ENCODE measurements around the gene ADH1A.
"Not testable (repeated sequence)": the region's sequence is repeated elsewhere in the genome, so short reads cannot be mapped to it uniquely, and the experiment has no call there.

The ADH1A gene

DNA sequence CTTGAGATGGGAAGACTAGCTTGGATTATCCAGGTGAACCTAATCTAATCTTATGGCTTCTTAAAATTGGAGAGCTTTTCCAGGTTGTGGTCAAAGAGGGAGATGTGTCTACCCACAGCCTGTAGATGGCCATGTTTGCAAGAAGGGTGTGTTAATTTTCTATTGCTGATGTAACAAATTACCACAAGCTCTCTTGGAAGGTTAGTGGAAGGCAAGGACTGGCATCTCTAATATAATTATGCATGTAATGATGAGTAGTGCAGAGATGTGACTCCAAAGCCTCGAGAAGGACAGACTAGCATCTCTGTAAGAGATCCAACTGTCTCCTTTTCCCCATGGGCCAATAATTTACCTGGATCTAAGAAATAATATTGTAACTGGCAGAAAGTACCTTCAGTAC lies 33.6 kb upstream of the ADH1A start:
- no peak overlapping the region for H3K9ac ChIP-seq (ENCODE audit: insufficient read length, low read depth)
- H3K4me3 ChIP-seq (ENCODE audit: insufficient read length, low read depth): no peak overlapping the region
- 0 out of 2 replicates have a peak, but pooled peaks cover 5% of the 10 kb centered on the region for H3K9me3 ChIP-seq (ENCODE audit: insufficient read depth, low read length)
- no peaks in the 10 kb centered on the region for H3K36me3 ChIP-seq (ENCODE audit: insufficient read depth, insufficient read length, low read length)
- no peak for TF ChIP-seq SUZ12 (IDR thresholded peaks at IDR 0.05; ENCODE audit: extremely low read depth, insufficient read depth, insufficient read length)
- TF ChIP-seq ZNF274 (IDR thresholded peaks at IDR 0.05; ENCODE audit: low read depth, low read length): no peak
- TF ChIP-seq YY1 (IDR thresholded peaks at IDR 0.05; ENCODE audit: insufficient read depth, insufficient read length): no peak
- H3K4me1 ChIP-seq (ENCODE audit: insufficient read depth, insufficient read length): no peaks in the 10 kb centered on the region
- no peak for DNase-seq (ENCODE audit: low read depth, low spot score)
- no peaks in the 10 kb centered on the region for H3K27me3 ChIP-seq (ENCODE audit: insufficient read depth, insufficient read length)

DNA sequence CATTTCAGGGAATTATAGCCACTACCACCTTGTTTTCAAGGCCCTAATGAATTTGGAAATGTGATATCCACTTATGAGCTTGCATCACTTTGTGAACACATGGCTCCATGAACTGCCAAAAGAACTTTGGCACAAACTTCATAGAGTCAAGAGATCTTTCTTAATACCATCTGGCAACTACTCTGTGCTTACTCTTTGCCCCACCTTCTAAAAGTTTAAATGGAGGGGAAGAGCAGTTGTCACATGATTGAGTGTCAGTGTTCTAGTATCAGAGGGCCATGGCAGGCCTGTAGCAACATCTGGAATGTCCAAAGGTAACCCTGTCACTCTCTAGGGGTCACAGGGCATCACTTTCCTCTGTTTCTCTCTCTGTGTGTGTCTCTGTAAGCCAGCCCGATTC lies 33.0 kb upstream of the ADH1A start:
- H3K4me1 ChIP-seq (ENCODE audit: insufficient read depth, insufficient read length): no peaks in the 10 kb centered on the region
- TF ChIP-seq SUZ12 (IDR thresholded peaks at IDR 0.05; ENCODE audit: extremely low read depth, insufficient read depth, insufficient read length) (no peak), ZNF274 (IDR thresholded peaks at IDR 0.05; ENCODE audit: low read depth, low read length) (no peak), YY1 (IDR thresholded peaks at IDR 0.05; ENCODE audit: insufficient read depth, insufficient read length) (no peak)
- H3K4me3 ChIP-seq (ENCODE audit: insufficient read length, low read depth): no peak overlapping the region
- 0 out of 2 replicates have a peak, but pooled peaks cover 5% of the 10 kb centered on the region for H3K9me3 ChIP-seq (ENCODE audit: insufficient read depth, low read length)
- H3K27me3 ChIP-seq (ENCODE audit: insufficient read depth, insufficient read length): no peaks in the 10 kb centered on the region
- no peak overlapping the region for H3K9ac ChIP-seq (ENCODE audit: insufficient read length, low read depth)
- H3K36me3 ChIP-seq (ENCODE audit: insufficient read depth, insufficient read length, low read length): no peaks in the 10 kb centered on the region
- DNase-seq (ENCODE audit: low read depth, low spot score): no peak

GRCh38 chr4:99321241-99322191 lies 30.7 kb upstream of the ADH1A start, which contains the start of gene ADH1B:
Gene ADH1B, minus strand, starts transcription at chr4:99321401. Its CDS starts 70 bp downstream, at chr4:99321331.
- Histone ChIP-seq H3K4me3 (ENCODE audit: insufficient read length, low read depth) (no peak within 1 kb of the TSS), H3K9ac (ENCODE audit: insufficient read length, low read depth) (no peak within 1 kb of the TSS), H3K4me1 (ENCODE audit: insufficient read depth, insufficient read length) (no peaks in the 10 kb centered on the region), H3K9me3 (ENCODE audit: insufficient read depth, low read length) (no peaks in the 10 kb centered on the region), H3K27me3 (ENCODE audit: insufficient read depth, insufficient read length) (no peaks in the 10 kb centered on the region), H3K36me3 (ENCODE audit: insufficient read depth, insufficient read length, low read length) (no peaks in the 10 kb centered on the region)
- no peak for TF ChIP-seq ZNF274 (IDR thresholded peaks at IDR 0.05; ENCODE audit: low read depth, low read length)
- TF ChIP-seq SUZ12 (IDR thresholded peaks at IDR 0.05; ENCODE audit: extremely low read depth, insufficient read depth, insufficient read length): no peak
- TF ChIP-seq YY1 (IDR thresholded peaks at IDR 0.05; ENCODE audit: insufficient read depth, insufficient read length): no peak
- DNase-seq (ENCODE audit: low read depth, low spot score): peak; percentile 5

GRCh38 chr4:99317811-99318210 lies 27.0 kb upstream of the ADH1A start:
- H3K27me3 ChIP-seq (ENCODE audit: insufficient read depth, insufficient read length); H3K4me3 ChIP-seq (ENCODE audit: insufficient read length, low read depth); H3K9ac ChIP-seq (ENCODE audit: insufficient read length, low read depth); H3K9me3 ChIP-seq (ENCODE audit: insufficient read depth, low read length); DNase-seq (ENCODE audit: low read depth, low spot score); H3K36me3 ChIP-seq (ENCODE audit: insufficient read depth, insufficient read length, low read length); H3K4me1 ChIP-seq (ENCODE audit: insufficient read depth, insufficient read length): not testable (repeated sequence)

- Histone ChIP-seq H3K4me3 (ENCODE audit: insufficient read length, low read depth) (no peak overlapping the region), H3K9me3 (ENCODE audit: insufficient read depth, low read length) (no peaks in the 10 kb centered on the region), H3K4me1 (ENCODE audit: insufficient read depth, insufficient read length) (no peaks in the 10 kb centered on the region), H3K27me3 (ENCODE audit: insufficient read depth, insufficient read length) (no peaks in the 10 kb centered on the region), H3K9ac (ENCODE audit: insufficient read length, low read depth) (no peak overlapping the region), H3K36me3 (ENCODE audit: insufficient read depth, insufficient read length, low read length) (no peaks in the 10 kb centered on the region)
- TF ChIP-seq SUZ12 (IDR thresholded peaks at IDR 0.05; ENCODE audit: extremely low read depth, insufficient read depth, insufficient read length): no peak
- no peak for DNase-seq (ENCODE audit: low read depth, low spot score)
Observed at GRCh38 chr4:99317354-99317753, 26.6 kb upstream of the ADH1A start.

DNA sequence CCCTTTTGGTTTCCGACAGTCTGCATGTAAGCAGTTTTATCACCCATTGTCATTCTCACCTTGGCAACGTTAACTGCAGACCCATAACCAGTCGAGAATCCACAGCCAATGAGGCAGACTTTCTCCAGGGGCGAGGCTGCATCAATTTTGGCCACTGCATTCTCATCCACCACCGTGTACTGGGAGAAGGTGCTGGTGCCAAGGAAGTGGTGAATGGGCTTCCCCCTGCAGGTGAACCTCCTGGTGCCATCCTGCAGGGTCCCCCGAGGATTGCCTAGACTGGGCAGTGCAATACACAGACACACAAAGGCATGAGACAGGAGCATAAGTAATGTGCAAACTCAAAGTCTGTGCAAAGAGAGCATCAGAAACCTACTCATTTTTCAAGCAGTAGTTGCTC lies 25.1 kb upstream of the ADH1A start:
- Histone ChIP-seq H3K4me3 (ENCODE audit: insufficient read length, low read depth) (no peak overlapping the region), H3K4me1 (ENCODE audit: insufficient read depth, insufficient read length) (no peaks in the 10 kb centered on the region), H3K36me3 (ENCODE audit: insufficient read depth, insufficient read length, low read length) (no peaks in the 10 kb centered on the region), H3K9me3 (ENCODE audit: insufficient read depth, low read length) (no peaks in the 10 kb centered on the region), H3K9ac (ENCODE audit: insufficient read length, low read depth) (no peak overlapping the region), H3K27me3 (ENCODE audit: insufficient read depth, insufficient read length) (no peaks in the 10 kb centered on the region)
- no peak for TF ChIP-seq YY1 (IDR thresholded peaks at IDR 0.05; ENCODE audit: insufficient read depth, insufficient read length)
- no peak for TF ChIP-seq SUZ12 (IDR thresholded peaks at IDR 0.05; ENCODE audit: extremely low read depth, insufficient read depth, insufficient read length)
- TF ChIP-seq ZNF274 (IDR thresholded peaks at IDR 0.05; ENCODE audit: low read depth, low read length): no peak
- DNase-seq (ENCODE audit: low read depth, low spot score): no peak

GRCh38 chr4:99314211-99314610 lies 23.4 kb upstream of the ADH1A start:
- no peaks in the 10 kb centered on the region for H3K27me3 ChIP-seq (ENCODE audit: insufficient read depth, insufficient read length)
- no peak overlapping the region for H3K4me3 ChIP-seq (ENCODE audit: insufficient read length, low read depth)
- H3K36me3 ChIP-seq (ENCODE audit: insufficient read depth, insufficient read length, low read length): no peaks in the 10 kb centered on the region
- no peak for DNase-seq (ENCODE audit: low read depth, low spot score)
- no peak overlapping the region for H3K9ac ChIP-seq (ENCODE audit: insufficient read length, low read depth)
- no peaks in the 10 kb centered on the region for H3K9me3 ChIP-seq (ENCODE audit: insufficient read depth, low read length)
- no peak for TF ChIP-seq SUZ12 (IDR thresholded peaks at IDR 0.05; ENCODE audit: extremely low read depth, insufficient read depth, insufficient read length)
- TF ChIP-seq ZNF274 (IDR thresholded peaks at IDR 0.05; ENCODE audit: low read depth, low read length): no peak
- TF ChIP-seq YY1 (IDR thresholded peaks at IDR 0.05; ENCODE audit: insufficient read depth, insufficient read length): no peak
- H3K4me1 ChIP-seq (ENCODE audit: insufficient read depth, insufficient read length): no peaks in the 10 kb centered on the region
